ENCODE measurements around the gene RNF19B.
A peak's percentile ranks its signal among the peaks of the same experiment; 100 is the strongest.
"Not testable (repeated sequence)": the region's sequence is repeated elsewhere in the genome, so short reads cannot be mapped to it uniquely, and the experiment has no call there.

RNF19B gene

GRCh38 chr1:32991819-32992488, 27.3 kb upstream of the RNF19B start:
- DNase-seq, result no peak

- DNase-seq, result no peak
Observed at GRCh38 chr1:32991386-32991785, 26.8 kb upstream of the RNF19B start.

- no peak for DNase-seq
Observed at GRCh38 chr1:32990887-32991286, 26.3 kb upstream of the RNF19B start.

GRCh38 chr1:32989160-32990050, 24.8 kb upstream of the RNF19B start:
- DNase-seq, result no peak

DNA sequence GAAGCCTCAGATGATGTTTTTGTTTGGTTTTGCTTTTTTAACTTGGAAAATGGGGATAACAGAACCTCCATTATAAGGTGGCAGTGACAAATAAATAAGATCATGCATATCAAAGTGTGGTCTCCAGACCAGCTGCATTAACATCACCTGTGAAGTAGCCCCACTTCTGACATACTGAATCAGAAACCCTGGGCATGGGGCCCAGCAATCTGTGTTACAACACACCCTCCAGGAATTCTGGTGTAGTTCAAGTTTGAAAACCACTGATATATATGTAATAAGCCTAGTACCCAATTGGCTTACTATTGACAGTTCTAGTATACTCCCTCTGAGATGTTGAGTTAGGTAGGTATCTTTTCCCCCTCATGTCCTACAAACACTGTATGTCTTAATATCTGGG, 24.1 kb upstream of the RNF19B start:
- no peak for DNase-seq

DNA sequence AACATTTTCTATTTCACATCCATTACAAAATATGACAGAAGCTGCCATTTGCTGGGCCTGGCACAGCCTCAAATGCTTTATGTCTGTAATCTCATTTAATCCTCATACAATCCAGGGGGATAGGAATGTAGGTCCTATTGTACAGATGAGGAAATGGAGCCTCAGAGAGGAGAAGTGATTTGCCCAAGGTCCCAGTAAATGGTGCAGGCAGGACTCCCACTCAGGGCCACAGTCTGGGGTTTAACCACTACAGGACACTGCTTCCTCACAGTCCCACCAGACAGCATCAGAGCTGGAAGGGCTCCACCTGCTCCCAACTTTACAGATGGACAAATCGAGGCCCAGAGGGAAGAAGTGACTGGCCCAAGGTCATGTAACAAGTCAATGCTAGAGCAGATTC, 20.6 kb upstream of the RNF19B start:
- DNase-seq, result no peak

- no peak for DNase-seq
Observed at GRCh38 chr1:32984455-32985171, 20.0 kb upstream of the RNF19B start.

DNA sequence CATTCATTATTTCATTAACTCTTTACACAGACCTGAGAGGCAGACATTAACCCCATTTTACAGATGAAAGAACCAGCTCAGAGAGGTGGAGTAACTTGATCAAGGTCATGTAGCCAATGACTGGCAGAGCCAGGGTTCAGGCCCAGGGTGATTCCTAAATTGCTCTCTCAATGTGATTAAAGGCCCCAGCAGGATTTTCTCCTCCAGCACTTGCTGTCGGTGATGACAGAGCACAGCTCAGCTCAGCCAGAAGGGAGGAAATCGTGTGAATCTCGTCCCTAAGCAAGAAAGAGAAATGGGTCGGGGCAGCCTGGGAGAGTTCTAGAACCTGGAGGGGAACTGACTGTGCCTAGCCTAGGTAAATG, 19.5 kb upstream of the RNF19B start:
- DNase-seq, result no peak

DNA sequence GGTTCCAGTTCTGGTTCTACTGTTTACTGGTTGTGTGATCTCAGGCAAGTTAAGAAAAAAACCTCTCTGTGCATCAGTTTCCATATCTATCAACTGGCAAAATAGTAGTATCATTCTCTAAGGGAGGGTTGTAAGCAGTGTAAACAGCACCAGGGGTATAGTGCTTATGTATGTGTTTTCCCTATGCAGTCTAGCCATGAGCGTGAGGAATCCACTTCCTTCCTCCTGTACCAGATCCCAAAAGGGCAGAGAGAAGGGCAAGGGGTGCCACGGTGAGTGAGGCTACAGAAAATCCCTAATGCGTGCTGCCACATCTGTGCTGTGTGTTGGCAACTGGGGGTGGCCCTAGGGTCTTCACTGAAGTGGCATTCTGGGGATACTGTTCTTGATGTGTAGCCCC, 18.4 kb upstream of the RNF19B start:
- no peak for DNase-seq

DNA sequence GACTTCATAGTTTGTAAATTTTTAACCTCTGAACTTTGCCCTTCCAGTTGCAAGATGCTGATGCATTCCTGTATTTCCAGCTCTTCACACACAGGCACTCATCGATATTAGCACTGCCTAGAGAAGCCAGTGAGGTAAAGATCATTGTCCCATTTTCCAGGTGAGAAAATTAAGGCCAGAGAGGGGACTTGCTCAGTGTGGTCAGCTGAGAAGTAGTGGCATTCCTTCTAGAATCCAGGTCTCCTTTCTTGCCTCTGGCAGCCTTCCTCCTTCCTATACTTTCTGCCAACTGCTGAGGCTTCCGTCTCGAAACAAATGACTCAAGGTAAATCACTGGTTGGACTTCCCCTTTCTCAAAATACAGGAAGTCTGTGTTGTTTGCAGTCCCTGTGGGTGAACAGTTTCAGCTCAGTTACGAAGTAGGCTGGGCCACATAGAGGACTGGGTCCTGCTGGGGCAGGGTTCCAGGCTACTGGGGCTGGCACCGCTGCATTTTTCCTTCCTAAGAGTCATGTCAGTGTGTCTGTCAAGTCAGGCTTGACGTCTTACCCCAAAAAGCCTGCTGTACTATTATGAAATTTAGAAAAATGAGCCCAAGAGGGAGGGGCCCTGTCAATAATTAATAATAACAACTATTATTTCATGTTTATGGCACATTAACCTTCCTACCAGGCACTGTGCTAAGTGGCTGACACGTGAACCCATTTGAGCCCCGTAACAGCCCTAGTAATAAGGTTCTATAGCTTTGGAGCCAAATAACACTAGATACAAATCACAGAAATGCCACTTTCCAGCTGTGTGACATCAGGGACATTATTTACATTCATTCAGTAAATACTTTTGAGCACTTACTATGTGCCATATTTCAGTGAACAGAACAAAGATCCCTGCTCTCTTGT, 16.6 kb upstream of the RNF19B start:
- peak; percentile 29 for DNase-seq

- DNase-seq, result no peak
Observed at GRCh38 chr1:32980080-32980479, 15.5 kb upstream of the RNF19B start.

DNA sequence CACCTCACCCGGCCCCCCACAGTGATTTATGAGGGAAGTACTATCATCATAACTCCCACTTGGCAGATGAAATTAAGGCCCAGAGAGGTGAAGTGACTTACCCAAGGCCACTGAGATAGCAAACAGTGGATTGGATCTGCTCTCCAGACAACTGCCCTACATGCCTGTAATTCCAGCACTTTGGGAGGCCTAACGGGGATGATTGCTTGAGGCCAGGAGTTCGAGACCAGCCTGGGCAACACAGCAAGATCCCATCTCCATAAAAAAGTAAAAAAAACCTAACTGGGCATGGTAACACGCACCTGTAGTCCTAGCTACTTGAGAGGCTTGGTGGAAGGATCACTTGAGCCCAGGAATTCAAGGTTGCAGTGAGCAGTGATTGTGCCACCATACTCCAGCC, 14.2 kb upstream of the RNF19B start:
- DNase-seq, result no peak

DNA sequence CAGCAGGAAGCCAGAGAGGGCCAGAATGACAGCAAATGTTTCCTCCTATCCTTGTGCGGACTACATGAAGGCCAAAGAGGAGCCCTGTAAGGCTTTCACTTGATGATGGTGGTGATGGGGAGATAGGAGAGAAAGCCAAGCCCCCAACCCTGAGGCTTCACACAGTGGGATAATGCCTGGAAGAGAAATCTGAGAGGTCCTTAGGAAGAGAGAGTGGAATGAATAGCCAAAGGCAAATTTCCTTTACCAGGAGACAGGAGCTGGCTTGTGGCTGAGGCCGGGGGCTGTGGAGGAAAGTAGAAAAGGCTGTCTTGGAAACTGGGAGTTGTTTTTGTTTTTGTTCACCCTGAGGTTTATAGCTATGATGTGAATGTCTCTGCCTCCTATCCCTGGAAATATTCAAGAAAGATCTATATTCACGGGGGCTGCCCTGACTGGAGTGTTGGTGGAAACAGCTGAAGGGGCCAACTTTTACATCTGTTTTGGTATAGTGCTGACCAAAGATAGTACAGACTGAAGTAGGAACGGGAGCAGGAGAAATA, 13.0 kb upstream of the RNF19B start:
- no peak for DNase-seq

GRCh38 chr1:32975055-32975454, 10.4 kb upstream of the RNF19B start:
- not testable (repeated sequence) for DNase-seq

GRCh38 chr1:32973458-32973857, 8.8 kb upstream of the RNF19B start:
- not testable (repeated sequence) for DNase-seq

DNA sequence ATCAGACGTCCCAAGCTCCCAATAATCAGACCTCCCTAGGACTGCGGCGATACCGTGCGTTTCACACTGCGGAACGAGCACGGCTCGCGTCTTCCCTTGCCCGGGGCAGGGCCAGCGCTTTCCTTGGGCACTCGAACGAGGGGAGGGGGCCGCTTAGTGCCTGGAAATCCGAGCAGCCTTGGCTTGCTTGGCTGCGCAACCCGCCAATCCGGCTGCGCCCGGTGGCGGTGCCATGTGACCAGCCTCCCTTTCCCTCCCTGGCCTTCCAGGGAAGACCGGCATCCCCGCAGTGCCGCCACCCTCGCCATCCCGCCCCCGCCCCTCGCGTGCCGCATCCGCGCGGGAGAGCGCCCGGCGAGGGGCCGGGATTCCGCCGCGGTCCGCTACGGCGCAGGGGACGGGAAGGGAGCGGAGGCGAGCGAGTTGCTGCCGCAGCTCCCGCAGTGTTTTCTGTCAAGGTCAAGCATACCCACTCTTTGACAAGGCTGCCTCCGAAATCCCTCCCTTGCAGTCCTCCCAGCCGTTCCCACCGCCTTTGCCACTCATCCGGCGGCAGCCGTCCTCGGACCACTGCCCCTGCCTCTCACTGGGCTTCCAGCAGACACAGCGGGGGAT, 8.3 kb upstream of the RNF19B start:
- no peak for DNase-seq

DNA sequence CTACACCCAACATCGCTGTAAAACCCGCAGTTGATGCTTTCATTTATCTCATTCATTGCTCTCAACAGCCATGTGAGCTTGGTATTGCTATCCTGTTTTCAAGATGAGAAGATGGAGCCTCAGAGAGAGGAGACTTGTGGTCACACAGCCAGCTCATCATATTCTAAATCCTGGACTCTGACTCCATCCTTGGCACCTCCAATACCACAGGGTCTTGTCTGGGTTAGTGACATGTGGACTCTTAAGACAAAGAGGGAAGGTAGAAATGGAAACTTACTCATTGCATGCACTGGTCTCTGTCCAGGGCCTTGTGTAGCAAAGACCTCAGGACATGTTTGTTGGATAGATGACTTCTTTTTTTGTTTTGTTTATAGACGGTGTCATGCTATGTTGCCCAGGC, 7.0 kb upstream of the RNF19B start:
- DNase-seq, result no peak

DNA sequence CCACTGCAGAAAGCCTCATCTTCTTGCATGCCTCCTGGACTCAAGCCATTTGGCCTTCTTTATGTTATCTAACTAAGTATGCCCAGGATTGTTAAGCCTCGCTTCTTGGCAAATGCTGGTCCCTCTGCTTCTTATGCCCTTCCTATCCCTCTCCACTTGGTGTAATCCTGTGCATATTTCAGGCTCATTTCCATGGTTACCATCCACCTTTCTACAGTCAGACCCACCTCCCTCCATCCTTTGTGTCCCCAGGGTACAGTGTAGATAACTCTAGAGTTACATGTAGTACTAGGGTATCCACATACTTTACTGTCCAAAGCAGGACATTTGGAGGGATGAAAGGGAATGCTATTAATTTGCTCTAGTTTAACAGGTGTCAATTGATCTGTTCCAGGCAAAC, 6.5 kb upstream of the RNF19B start:
- DNase-seq, result no peak

DNA sequence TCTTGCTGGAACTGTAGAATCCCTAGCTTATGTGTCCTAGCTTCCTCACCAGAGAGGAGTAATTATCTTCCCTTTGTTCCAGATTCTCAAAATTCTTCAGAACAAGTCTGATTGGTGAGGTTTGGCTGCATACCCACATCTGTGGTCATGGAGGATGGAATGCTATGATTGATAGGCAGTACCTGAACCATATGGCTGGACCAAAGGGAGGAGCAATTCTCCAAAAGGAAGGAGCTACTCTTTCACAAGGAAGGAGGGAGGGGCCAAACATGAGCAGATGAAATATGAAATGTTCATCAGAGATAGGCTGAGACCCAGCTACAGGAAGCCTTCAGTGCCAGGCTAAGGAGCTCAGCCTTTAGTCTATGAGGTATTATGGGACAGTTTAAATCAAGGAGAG, 5.0 kb upstream of the RNF19B start:
- no peak for DNase-seq

- no peak for DNase-seq
Observed at GRCh38 chr1:32967888-32968568, 3.4 kb upstream of the RNF19B start.

- no peak for DNase-seq
Observed at GRCh38 chr1:32966900-32967299, 2.3 kb upstream of the RNF19B start.

Data from effector CD8-positive, alpha-beta T cell (primary cell).